Hepatocyte (in vitro differentiated cells): ENCODE results near the gene FAM53B.

Experiments used
- CTCF ChIP-seq: fragments of 200-600 bp; sonication (generic); IDR thresholded peaks from 2 replicates; pipeline ENCODE4 v1.5.1; 2016; ENCODE audit warnings: antibody characterized with exemption, mild to moderate bottlenecking; ENCODE audit not compliant: poor library complexity
- EZH2 ChIP-seq: fragments of 200-600 bp; sonication (generic); IDR thresholded peaks from 2 replicates; pipeline ENCODE4 v1.6.1; 2016; ENCODE audit warnings: antibody characterized with exemption, mild to moderate bottlenecking, borderline replicate concordance
- EZH2phosphoT487 ChIP-seq: fragments of 200-600 bp; sonication (generic); IDR thresholded peaks from one replicate; pipeline ENCODE4 v1.6.1; 2018; ENCODE audit warnings: antibody characterized with exemption, mild to moderate bottlenecking, low read depth, moderate library complexity; ENCODE audit not compliant: unreplicated experiment, severe bottlenecking

GRCh38 chr10:124693396-124693795 lies 50.8 kb downstream of the FAM53B start:
- TF ChIP-seq EZH2 (no peak), CTCF (no peak), EZH2phosphoT487 (no peak)
